Mesodermal cell (in vitro differentiated cells): ENCODE results near the gene TPBGL.

ENCODE experiments used
- H3K27ac ChIP-seq: 2 replicates; pipeline ENCODE4 v1.7.0; 2013; ENCODE audit warnings: mild to moderate bottlenecking, low read depth, low read length, moderate library complexity; ENCODE audit not compliant: severe bottlenecking
- H3K36me3 ChIP-seq: 2 replicates; pipeline ENCODE4 v1.7.1; 2013; ENCODE audit warnings: mild to moderate bottlenecking, low read length, moderate library complexity; ENCODE audit not compliant: control insufficient read depth, insufficient read depth
- H3K4me1 ChIP-seq: one replicate; pipeline ENCODE4 v1.7.1; 2013; ENCODE audit warnings: mild to moderate bottlenecking, low read length; ENCODE audit not compliant: insufficient read depth, control insufficient read depth, poor library complexity, severe bottlenecking
- H3K4me3 ChIP-seq: 2 replicates; pipeline ENCODE4 v1.7.0; 2013; ENCODE audit warnings: low read length, control low read depth, mild to moderate bottlenecking; ENCODE audit not compliant: insufficient read depth, poor library complexity, severe bottlenecking; ENCODE audit errors: extremely low read depth
- H3K9me3 ChIP-seq: 2 replicates; pipeline ENCODE4 v1.7.1; 2013; ENCODE audit warnings: mild to moderate bottlenecking, low read length, moderate library complexity; ENCODE audit not compliant: control insufficient read depth
- WGBS, 2 experiments: methylation state at CpG; one replicate each; pipeline ENCODE4 v1.1.5; 2013; ENCODE audit warnings: missing lambda C conversion rate in 2 of 2; ENCODE audit not compliant: insufficient coverage in 2 of 2; 5-methylcytosine and 5-hydroxymethylcytosine counted together

The TPBGL gene

DNA sequence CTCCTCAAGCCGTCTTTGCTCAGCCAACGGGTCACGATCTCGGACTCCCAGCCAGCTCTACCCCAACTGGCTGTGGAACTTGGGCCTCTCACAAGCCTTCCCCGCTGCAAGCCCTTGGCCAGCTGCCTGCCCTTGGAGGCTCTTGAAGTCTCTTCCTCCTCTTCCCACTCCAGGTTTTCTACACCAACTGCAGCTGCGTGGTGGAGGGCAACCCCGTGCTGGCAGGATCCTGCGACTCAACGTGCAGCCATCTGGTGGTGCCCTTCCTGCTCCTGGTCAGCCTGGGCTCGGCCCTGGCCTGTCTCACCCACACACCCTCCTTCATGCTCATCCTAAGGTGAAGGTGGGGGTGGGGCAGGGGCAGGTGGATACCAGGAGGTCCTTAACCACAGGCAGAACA lies 40.5 kb upstream of the TPBGL start:
- Histone ChIP-seq H3K4me3 (no peak overlapping the region), H3K9me3 (no peaks in the 10 kb centered on the region), H3K4me1 (no peaks in the 10 kb centered on the region), H3K36me3 (no peaks in the 10 kb centered on the region), H3K27ac (no peak overlapping the region)
- 88 to 91% methylated on average over 3 to 6 of the region's 10 CpGs for WGBS, 2 experiments

DNA sequence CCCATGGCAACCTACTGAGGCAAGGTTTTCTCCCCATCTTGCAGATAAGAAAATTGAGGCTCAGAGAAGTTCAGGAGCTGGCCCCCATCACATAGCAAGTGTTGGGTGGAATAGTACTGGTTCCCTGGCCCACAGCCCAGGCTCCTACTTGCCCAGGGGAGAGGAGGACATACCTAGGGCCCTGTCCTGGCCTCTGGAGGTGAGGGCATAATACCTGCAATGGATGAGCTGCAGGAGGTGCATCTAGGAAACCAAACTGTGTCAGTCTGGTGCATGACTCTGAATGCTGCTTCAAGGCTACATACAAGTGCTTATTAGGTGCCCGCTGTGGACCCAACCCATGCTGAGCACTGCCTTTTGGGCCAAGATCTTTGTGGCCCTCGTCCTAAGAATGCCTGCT lies 40.0 kb upstream of the TPBGL start:
- Histone ChIP-seq H3K4me3 (no peak overlapping the region), H3K9me3 (no peaks in the 10 kb centered on the region), H3K36me3 (no peaks in the 10 kb centered on the region), H3K27ac (no peak overlapping the region), H3K4me1 (no peaks in the 10 kb centered on the region)
- WGBS, 2 experiments = 75 to 100% methylated on average over 1 to 2 of the region's 2 CpGs

DNA sequence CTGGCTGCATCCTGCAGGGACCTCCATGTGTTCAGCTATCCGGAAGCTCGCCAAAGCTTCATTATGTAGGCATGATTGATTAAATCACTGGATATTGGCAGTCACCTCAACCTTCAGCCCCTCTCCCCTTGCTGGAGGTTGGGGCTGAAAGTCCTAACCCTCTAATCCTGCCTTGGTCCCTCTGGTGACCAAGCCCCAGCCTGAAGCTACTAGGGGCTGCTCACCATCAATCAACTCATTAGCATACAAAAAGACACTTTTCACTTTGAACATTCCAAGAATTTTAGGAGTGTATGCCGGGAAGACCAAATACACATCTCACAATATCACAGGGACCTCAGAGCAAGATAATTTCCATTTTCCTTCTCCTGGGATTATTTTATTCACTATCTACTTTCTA lies 38.8 kb upstream of the TPBGL start:
- Histone ChIP-seq H3K27ac (no peak overlapping the region), H3K4me1 (no peaks in the 10 kb centered on the region), H3K36me3 (no peaks in the 10 kb centered on the region), H3K4me3 (no peak overlapping the region), H3K9me3 (no peaks in the 10 kb centered on the region)
- 0% methylated on average over 1 of the region's 3 CpGs; no CpG with 5 or more reads in 1 of the 2 experiments for WGBS, 2 experiments

DNA sequence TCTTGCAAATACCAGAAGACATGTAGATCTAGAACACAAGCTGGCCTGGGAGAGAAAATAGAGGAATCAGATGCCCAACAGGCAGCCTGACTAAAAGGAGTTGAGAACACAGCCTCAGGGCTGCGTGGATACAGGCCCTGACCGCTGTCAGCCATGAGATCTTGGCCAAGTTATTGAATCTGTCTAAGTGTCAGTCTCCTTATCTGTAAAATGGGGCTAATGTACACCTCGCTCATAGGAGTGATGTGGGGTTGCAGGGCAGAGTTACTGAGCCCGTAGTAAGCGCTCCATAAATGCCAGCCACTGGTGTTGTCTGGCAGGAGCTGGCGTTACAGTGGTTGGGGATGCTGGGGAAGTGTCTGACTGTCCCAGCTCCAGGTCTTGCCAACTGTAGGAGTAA lies 38.4 kb upstream of the TPBGL start:
- H3K9me3 ChIP-seq = no peaks in the 10 kb centered on the region
- WGBS, 2 experiments = 87% methylated on average over 6 of the region's 6 CpGs
- H3K4me1 ChIP-seq = no peaks in the 10 kb centered on the region
- H3K27ac ChIP-seq = no peak overlapping the region
- H3K4me3 ChIP-seq = no peak overlapping the region
- H3K36me3 ChIP-seq = no peaks in the 10 kb centered on the region

DNA sequence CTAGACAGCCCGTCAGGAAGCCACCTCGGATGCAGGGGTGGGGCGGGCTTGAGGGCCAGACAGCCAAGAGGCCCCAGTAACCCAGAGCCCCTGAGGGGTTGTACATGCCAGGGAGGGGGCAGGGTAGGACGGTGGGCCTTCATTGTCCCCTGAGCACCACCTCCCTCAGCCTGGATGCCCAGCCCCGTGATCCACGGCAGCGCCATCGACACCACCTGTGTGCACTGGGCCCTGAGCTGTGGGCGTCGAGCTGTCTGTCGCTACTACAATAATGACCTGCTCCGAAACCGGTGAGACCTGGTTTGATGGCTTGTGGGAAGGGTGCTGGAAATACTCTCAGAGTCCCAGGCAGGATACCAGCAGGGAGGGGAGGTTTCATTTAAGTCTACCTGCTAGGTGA lies 37.4 kb upstream of the TPBGL start:
- Histone ChIP-seq H3K9me3 (no peaks in the 10 kb centered on the region), H3K4me1 (no peaks in the 10 kb centered on the region), H3K27ac (no peak overlapping the region), H3K36me3 (no peaks in the 10 kb centered on the region), H3K4me3 (no peak overlapping the region)
- WGBS, 2 experiments = 66 to 94% methylated on average over 3 to 11 of the region's 13 CpGs

DNA sequence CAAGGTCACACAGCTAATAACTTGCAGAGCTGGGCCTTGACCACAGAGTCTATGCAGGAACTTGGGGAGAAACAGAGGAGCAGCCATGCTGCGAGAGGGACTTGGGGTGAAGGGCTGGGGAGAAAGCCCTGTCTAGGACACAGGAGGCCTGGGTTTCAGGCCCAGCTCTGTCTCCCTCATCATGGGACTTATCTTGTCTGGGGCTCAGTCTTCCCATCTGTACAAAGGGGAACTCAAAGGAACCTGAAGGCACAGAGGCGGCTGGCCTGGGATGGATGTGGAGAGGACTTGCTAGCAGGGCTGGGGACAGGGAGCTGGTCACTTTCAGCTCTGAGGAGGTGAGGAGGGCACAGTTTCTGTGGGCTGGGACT lies 36.9 kb upstream of the TPBGL start:
- no peaks in the 10 kb centered on the region for H3K36me3 ChIP-seq
- no peak overlapping the region for H3K4me3 ChIP-seq
- H3K4me1 ChIP-seq = no peaks in the 10 kb centered on the region
- H3K27ac ChIP-seq = no peak overlapping the region
- no peaks in the 10 kb centered on the region for H3K9me3 ChIP-seq
- WGBS, 2 experiments = 96% methylated on average over 2 of the region's 2 CpGs

DNA sequence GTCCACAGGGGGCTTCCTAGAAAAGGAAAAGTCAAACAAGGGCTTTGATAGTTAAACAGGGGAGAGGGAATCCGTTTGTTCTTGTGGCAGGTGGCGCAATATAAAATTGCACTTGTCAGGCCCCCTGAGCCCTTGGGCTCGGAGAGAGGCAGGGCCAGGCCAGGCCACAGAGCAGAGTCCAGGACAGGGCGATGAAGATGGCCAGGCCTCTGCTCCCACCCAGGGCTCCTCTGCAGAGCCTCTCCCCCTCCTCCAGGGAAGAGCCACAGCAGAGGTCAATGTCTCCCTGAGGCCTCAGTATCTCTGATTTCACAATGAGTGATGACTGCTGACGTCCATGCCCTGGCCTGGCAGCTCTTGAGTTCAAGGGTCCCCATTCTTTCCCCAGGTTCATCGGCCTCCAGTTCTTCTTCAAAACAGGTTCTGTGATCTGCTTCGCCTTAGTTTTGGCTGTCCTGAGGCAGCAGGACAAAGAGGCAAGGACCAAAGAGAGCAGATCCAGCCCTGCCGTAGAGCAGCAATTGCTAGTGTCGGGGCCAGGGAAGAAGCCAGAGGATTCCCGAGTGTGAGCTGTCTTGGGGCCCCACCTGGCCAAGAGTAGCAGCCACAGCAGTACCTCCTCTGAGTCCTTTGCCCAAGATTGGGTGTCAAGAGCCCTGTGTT lies 36.4 kb upstream of the TPBGL start:
- WGBS, 2 experiments = 88 to 89% methylated on average over 10 of the region's 10 CpGs
- Histone ChIP-seq H3K4me1 (no peaks in the 10 kb centered on the region), H3K9me3 (no peaks in the 10 kb centered on the region), H3K4me3 (no peak overlapping the region), H3K27ac (no peak overlapping the region), H3K36me3 (no peaks in the 10 kb centered on the region)

DNA sequence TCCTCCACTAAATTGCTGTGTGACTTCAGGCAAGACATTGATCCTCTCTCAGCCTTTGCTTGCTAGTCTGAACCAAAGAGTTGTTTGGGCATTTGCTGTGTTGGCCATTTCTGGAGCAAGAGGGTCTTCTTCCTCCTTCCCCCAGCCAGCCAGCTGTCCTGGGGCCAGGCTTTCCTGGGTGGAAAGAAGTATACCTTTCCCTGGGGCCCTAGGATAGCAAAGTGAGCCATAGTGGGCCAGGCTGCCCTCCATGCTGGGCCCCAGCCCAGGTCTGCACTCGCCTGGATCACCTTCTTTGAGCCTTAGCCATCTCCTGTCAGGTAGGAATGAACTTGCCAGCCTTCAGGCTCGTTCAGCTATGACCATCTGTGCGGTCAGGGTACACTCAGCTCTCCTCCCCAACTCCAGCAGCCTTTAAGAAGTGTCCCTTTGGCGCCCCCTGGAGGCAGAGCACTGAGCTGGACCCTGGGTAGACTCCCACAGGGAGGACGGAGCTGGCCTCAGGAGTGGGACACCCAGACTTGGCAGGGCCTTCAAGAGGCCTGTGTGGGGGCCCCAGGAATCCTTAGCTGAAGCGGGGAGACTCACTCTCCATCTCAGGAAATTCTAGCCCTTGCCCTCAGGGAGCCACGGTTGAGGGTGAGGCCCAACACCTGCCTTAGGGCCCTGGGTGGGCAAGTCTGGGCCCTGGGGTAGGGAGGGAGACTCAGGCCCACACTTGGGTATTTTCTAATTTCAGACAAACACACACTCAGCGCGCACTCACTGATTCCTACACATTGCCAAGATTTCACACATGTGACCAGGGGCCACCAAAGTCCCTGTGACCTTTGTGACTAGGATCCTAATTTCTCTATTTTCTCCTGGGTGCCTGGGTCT lies 35.6 kb upstream of the TPBGL start:
- H3K4me3 ChIP-seq = no peak overlapping the region
- H3K4me1 ChIP-seq = no peaks in the 10 kb centered on the region
- H3K27ac ChIP-seq = no peak overlapping the region
- H3K36me3 ChIP-seq = no peaks in the 10 kb centered on the region
- 5 to 34% methylated on average over 5 to 8 of the region's 9 CpGs for WGBS, 2 experiments
- H3K9me3 ChIP-seq = no peaks in the 10 kb centered on the region

DNA sequence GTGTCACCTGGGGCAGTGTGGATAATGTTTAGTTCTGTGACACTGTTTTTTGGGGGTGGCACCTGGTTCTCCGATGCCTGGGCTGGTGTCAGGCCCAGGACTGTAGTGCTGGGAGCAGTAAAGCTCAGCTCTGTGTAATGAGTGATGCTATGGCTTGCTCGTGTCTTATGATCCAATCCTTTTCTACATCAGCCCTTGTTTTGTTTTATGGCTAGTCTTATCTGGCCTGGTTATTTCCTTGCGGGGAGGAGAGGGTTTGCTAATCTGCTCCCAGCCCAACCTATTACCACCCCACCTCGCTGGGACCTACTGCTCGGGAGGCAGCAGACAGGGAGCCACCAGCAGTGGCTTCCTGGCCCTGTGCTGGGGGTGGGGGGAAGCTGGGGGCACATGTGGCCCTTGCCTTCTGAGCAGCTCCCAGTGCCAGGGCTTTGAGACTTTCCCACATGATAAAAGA lies 35.0 kb upstream of the TPBGL start:
- H3K36me3 ChIP-seq = no peaks in the 10 kb centered on the region
- no peaks in the 10 kb centered on the region for H3K9me3 ChIP-seq
- H3K4me1 ChIP-seq = no peaks in the 10 kb centered on the region
- H3K27ac ChIP-seq = no peak overlapping the region
- WGBS, 2 experiments = 100% methylated on average over 1 to 2 of the region's 5 CpGs
- no peak overlapping the region for H3K4me3 ChIP-seq

DNA sequence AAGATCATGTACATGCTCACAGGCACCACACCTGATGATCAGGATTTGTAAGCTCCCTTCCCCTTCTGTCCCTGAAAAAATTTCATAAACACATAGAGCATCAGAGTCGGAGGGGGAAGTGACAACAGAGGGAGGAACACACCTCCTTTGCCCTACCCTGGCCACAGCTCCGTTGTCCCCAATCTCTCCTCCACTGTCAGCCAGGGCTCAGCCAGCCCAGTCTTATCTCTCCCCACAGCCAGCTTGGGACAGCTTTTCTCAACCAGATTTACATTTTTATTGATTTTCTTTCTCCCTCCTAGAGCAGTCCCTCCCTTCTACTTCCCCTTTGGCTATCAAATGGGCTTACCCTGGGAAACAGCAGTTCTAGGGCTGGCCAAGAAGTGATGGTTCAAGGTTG lies 32.1 kb upstream of the TPBGL start:
- WGBS, 2 experiments = 76 to 77% methylated on average over 2 of the region's 2 CpGs
- Histone ChIP-seq H3K9me3 (no peaks in the 10 kb centered on the region), H3K4me1 (no peaks in the 10 kb centered on the region), H3K4me3 (no peak overlapping the region), H3K27ac (no peak overlapping the region), H3K36me3 (no peaks in the 10 kb centered on the region)

DNA sequence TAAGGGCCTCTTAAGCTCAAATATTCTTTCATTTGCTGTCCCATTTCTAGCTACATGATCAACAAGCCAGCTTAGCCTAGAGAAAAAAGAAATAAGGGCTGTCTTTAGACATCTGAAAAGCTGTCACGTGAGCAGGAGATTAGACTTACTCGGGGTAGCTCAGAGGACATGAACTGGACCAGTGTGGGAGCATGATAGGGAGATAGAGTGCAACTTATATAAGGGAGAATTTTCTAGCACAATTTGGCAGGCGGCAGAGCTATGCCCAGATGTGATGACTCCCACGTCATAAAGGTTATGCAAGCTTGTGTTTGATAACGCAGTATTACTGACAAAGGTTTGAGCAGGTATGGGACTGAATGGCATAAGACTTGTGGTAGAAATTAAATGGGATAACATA lies 28.2 kb upstream of the TPBGL start:
- Histone ChIP-seq H3K27ac (no peak overlapping the region), H3K4me1 (no peaks in the 10 kb centered on the region), H3K9me3 (no peaks in the 10 kb centered on the region), H3K4me3 (no peak overlapping the region), H3K36me3 (no peaks in the 10 kb centered on the region)
- WGBS, 2 experiments = 79 to 86% methylated on average over 5 of the region's 5 CpGs
